HL-60 (cell line): ENCODE data around the gene SLC51B.
"Not testable (repeated sequence)": the region's sequence is repeated elsewhere in the genome, so short reads cannot be mapped to it uniquely, and the experiment has no call there.

Experiments used
- DNase-seq, 2 experiments: peaks; one replicate each; pipeline ENCODE4 v3.0.0-alpha.2; 2010 to 2020; ENCODE audit warnings: low read depth in 1 of 2, low spot score in 1 of 2
- H3K27ac ChIP-seq: fragments of 250-450 bp; sonication (Bioruptor Pico); replicated peaks from 2 replicates; pipeline ENCODE4 v1.5.1; 2020; ENCODE audit warnings: mild to moderate bottlenecking, moderate library complexity
- H3K27me3 ChIP-seq: fragments of 250-450 bp; sonication (Bioruptor Pico); 2 replicates; pipeline ENCODE4 v1.5.1; 2021; ENCODE audit warnings: mild to moderate bottlenecking, moderate library complexity; ENCODE audit not compliant: insufficient read depth, poor library complexity, severe bottlenecking
- H3K4me3 ChIP-seq: replicated peaks from 2 replicates; pipeline ENCODE4 v1.5.1; 2011; ENCODE audit warnings: mild to moderate bottlenecking, control low read depth, low read length; ENCODE audit not compliant: insufficient read depth
- GABPA ChIP-seq: IDR thresholded peaks from 2 replicates; pipeline ENCODE4 v1.6.1; 2012; ENCODE audit warnings: low read depth
- POLR2AphosphoS5 ChIP-seq: IDR thresholded peaks from 2 replicates; pipeline ENCODE4 v1.6.1; 2012; ENCODE audit warnings: low read depth
- SPI1 ChIP-seq: IDR thresholded peaks from 2 replicates; pipeline ENCODE4 v1.6.1; 2012; ENCODE audit warnings: low read depth, mild to moderate bottlenecking, borderline replicate concordance
- TF ChIP-seq, protein P1 (sequence below): IDR thresholded peaks from 2 replicates; pipeline ENCODE4 v1.6.1; 2012; ENCODE audit warnings: low read depth; ENCODE audit not compliant: insufficient replicate concordance
- TF ChIP-seq, protein P2 (sequence below): IDR thresholded peaks from one replicate; pipeline ENCODE4 v1.5.1; 2011; ENCODE audit warnings: low read length, control low read depth, inconsistent platforms; ENCODE audit not compliant: insufficient read depth

Gene SLC51B

GRCh38 chr15:65091946-65092770 lies 47.0 kb downstream of the SLC51B start:
- TF ChIP-seq, protein P1, sequence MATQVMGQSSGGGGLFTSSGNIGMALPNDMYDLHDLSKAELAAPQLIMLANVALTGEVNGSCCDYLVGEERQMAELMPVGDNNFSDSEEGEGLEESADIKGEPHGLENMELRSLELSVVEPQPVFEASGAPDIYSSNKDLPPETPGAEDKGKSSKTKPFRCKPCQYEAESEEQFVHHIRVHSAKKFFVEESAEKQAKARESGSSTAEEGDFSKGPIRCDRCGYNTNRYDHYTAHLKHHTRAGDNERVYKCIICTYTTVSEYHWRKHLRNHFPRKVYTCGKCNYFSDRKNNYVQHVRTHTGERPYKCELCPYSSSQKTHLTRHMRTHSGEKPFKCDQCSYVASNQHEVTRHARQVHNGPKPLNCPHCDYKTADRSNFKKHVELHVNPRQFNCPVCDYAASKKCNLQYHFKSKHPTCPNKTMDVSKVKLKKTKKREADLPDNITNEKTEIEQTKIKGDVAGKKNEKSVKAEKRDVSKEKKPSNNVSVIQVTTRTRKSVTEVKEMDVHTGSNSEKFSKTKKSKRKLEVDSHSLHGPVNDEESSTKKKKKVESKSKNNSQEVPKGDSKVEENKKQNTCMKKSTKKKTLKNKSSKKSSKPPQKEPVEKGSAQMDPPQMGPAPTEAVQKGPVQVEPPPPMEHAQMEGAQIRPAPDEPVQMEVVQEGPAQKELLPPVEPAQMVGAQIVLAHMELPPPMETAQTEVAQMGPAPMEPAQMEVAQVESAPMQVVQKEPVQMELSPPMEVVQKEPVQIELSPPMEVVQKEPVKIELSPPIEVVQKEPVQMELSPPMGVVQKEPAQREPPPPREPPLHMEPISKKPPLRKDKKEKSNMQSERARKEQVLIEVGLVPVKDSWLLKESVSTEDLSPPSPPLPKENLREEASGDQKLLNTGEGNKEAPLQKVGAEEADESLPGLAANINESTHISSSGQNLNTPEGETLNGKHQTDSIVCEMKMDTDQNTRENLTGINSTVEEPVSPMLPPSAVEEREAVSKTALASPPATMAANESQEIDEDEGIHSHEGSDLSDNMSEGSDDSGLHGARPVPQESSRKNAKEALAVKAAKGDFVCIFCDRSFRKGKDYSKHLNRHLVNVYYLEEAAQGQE: no peak
- no peak for DNase-seq
- no peak overlapping the region for H3K4me3 ChIP-seq
- no peak overlapping the region for H3K27ac ChIP-seq
- H3K27me3 ChIP-seq: no peaks in the 10 kb centered on the region

DNA sequence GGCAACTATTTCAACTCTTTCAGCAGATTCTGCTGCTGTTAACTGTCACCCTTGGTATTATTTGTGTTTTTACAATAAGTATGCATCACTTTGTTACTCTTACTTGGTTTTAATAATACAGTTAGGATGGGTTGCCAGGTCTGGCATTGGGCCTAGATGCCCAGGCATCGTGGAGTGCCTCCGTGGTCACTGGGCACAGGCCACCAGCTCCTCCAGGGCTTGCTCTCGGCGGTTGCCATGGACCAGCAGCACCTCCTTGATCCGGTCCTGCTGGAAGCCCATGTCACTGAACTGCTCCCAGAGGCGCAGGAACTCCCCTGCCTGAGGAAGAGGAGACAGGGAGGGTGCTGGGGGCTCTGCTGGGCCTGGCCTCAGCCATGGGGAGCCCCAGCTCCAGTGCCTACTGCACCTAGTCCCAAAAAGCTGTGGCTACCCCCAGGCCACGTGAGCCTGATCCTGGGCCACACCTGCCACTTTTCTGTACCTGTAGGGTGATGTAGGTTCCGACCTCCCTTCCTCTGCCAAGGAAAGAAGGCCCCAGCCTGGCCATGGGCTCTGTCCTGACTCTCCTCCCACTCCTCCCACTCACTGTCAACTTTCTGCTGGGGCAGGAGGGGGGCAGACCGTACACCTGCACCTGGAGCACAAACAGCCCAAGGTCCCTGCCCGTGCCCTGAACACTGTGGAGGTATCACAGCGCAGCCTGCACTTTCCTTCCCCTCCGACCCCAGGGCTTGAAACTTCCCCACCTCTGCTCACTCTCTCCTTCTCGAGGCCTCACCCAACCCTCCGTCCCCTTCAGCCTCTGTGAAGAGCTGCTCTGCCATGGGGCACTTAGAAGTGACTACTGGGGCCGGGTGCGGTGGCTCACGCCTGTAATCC lies 48.0 kb downstream of the SLC51B start:
- no peak for DNase-seq
- Histone ChIP-seq H3K27me3 (no peaks in the 10 kb centered on the region), H3K27ac (no peak overlapping the region), H3K4me3 (no peak overlapping the region)
- TF ChIP-seq SPI1 (no peak), POLR2AphosphoS5 (no peak), GABPA (no peak)
- TF ChIP-seq, protein P1: no peak
- TF ChIP-seq, protein P2, sequence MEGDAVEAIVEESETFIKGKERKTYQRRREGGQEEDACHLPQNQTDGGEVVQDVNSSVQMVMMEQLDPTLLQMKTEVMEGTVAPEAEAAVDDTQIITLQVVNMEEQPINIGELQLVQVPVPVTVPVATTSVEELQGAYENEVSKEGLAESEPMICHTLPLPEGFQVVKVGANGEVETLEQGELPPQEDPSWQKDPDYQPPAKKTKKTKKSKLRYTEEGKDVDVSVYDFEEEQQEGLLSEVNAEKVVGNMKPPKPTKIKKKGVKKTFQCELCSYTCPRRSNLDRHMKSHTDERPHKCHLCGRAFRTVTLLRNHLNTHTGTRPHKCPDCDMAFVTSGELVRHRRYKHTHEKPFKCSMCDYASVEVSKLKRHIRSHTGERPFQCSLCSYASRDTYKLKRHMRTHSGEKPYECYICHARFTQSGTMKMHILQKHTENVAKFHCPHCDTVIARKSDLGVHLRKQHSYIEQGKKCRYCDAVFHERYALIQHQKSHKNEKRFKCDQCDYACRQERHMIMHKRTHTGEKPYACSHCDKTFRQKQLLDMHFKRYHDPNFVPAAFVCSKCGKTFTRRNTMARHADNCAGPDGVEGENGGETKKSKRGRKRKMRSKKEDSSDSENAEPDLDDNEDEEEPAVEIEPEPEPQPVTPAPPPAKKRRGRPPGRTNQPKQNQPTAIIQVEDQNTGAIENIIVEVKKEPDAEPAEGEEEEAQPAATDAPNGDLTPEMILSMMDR: no peak

GRCh38 chr15:65093793-65094170 lies 48.6 kb downstream of the SLC51B start:
- not testable (repeated sequence) for H3K4me3 ChIP-seq, H3K27ac ChIP-seq, DNase-seq, H3K27me3 ChIP-seq

- DNase-seq: no peak
- Histone ChIP-seq H3K27ac (no peak overlapping the region), H3K4me3 (no peak overlapping the region), H3K27me3 (no peaks in the 10 kb centered on the region)
- TF ChIP-seq GABPA (no peak), SPI1 (no peak), POLR2AphosphoS5 (no peak)
- TF ChIP-seq, protein P1: no peak
- TF ChIP-seq, protein P2: no peak
Observed at GRCh38 chr15:65094294-65094995, 49.3 kb downstream of the SLC51B start.
